HTERT RPE-1 (cell line): ENCODE results near the gene SERINC1.
"Not testable (repeated sequence)": the region's sequence is repeated elsewhere in the genome, so short reads cannot be mapped to it uniquely, and the experiment has no call there.

Experiments
- in situ Hi-C: fragments of 300-500 bp; cut with MboI; formaldehyde crosslinking; loops from 4 replicates; pipeline ENCODE4 v1.14.3; 2020; ENCODE audit warnings: low sequenced_read_pairs

SERINC1 gene

GRCh38 chr6:122471107-122472021 is at the start of gene SERINC1:
Gene SERINC1, minus strand, starts transcription at chr6:122471807. Its CDS starts 70 bp downstream, at chr6:122471737.
- in situ Hi-C loops = no loop called here

GRCh38 chr6:122511193-122511924 is 39.8 kb upstream of the SERINC1 start:
- in situ Hi-C loops = no loop called here

- in situ Hi-C loops = not testable (repeated sequence)
Measured at GRCh38 chr6:122505170-122505569, 33.6 kb upstream of the SERINC1 start.

GRCh38 chr6:122501475-122501874 is 29.9 kb upstream of the SERINC1 start:
- in situ Hi-C loops = no loop called here

- in situ Hi-C loops = no loop called here
Measured at GRCh38 chr6:122495612-122496011, 24.0 kb upstream of the SERINC1 start.

- in situ Hi-C loops = no loop called here
Measured at GRCh38 chr6:122494665-122495272, 23.2 kb upstream of the SERINC1 start.

GRCh38 chr6:122491919-122492555 is 20.4 kb upstream of the SERINC1 start:
- in situ Hi-C loops = no loop called here

GRCh38 chr6:122490607-122491006 is 19.0 kb upstream of the SERINC1 start:
- in situ Hi-C loops = no loop called here

GRCh38 chr6:122484760-122485159 is 13.2 kb upstream of the SERINC1 start:
- in situ Hi-C loops = no loop called here

GRCh38 chr6:122482750-122483080 is 11.1 kb upstream of the SERINC1 start:
- in situ Hi-C loops = no loop called here

- in situ Hi-C loops = no loop called here
Measured at GRCh38 chr6:122476131-122476530, 4.5 kb upstream of the SERINC1 start.

GRCh38 chr6:122472022-122472340 is 374 bp upstream of the SERINC1 start:
- in situ Hi-C loops = no loop called here

- in situ Hi-C loops = no loop called here
Measured at GRCh38 chr6:122461885-122462284, 9.7 kb downstream of the SERINC1 start.

- in situ Hi-C loops = not testable (repeated sequence)
Measured at GRCh38 chr6:122459865-122460416, 11.7 kb downstream of the SERINC1 start.

- in situ Hi-C loops = no loop called here
Measured at GRCh38 chr6:122459240-122459639, 12.4 kb downstream of the SERINC1 start.

- in situ Hi-C loops = no loop called here
Measured at GRCh38 chr6:122458087-122458486, 13.5 kb downstream of the SERINC1 start.

- in situ Hi-C loops = not testable (repeated sequence)
Measured at GRCh38 chr6:122455116-122455515, 16.5 kb downstream of the SERINC1 start.

GRCh38 chr6:122454673-122455072 is 16.9 kb downstream of the SERINC1 start:
- in situ Hi-C loops = no loop called here

- in situ Hi-C loops = no loop called here
Measured at GRCh38 chr6:122452509-122452908, 19.1 kb downstream of the SERINC1 start.

- in situ Hi-C loops = no loop called here
Measured at GRCh38 chr6:122449069-122449468, 22.5 kb downstream of the SERINC1 start.

GRCh38 chr6:122445274-122445673 is 26.3 kb downstream of the SERINC1 start:
- in situ Hi-C loops = no loop called here
